ENCODE data around the gene STPG4. TPM values are rescaled to one million over a fixed set of nuclear protein-coding genes. Genes with fewer than 3 reads are reported as not detected.
"Not testable (repeated sequence)": the region's sequence is repeated elsewhere in the genome, so short reads cannot be mapped to it uniquely, and the experiment has no call there.

The STPG4 gene
- total RNA-seq, 1 donor from 2014 or later: not detected

DNA sequence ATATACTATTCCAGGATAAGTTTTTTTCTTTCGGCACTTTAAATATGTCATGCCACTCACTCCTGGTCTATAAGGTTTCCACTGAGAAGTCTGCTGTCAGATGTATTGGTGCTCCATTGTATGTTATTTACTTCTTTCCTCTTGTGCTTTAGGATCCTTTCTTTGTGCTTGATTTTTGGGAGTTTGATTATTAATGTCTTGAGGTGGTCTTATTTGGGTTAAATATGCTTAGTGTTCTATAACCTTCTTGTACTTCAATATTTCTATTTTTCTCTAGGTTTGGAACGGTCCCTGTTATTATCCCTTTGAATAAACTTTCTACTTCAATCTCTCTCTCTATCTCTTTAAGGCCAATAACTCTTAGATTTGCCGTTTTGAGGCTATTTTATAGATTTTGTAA is 28.3 kb downstream of the STPG4 start:
- no peak for DNase-seq

DNA sequence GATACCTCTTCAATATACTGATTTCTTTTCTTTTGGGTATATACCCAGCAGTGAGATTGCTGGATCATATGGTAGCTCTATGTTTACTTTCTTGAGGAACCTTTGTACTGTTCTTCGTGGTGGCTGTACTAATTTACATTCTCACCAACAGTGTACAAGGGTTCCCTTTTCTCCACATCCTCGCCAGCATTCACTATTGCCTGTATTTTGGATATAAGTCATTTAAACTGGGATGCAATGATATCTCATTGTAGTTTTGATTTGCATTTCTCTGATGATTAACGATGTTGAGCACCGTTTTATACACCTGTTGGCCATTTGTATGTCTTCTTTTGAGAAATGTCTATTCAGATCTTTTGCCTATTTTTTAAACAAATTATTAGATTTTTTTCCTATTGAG is 30.4 kb downstream of the STPG4 start:
- not testable (repeated sequence) for DNase-seq

DNA sequence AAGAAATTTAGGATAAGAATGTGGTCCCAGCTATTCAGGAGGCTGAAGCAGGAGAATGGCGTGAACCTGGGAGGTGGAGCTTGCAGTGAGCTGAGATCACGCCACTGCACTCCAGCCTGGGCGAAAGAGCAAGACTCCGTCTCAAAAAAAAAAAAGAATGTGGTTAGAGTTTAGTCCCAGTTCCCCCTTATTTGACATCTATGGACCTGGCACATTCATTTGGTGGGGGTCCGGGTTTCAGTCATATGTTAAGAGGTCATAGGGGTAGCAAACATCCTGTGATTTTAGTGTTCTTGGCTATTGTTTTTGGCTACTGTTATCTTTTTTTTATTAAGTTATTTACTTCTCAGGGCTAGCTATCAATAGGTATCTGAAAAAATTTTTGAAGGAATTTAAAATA is 34.7 kb downstream of the STPG4 start:
- not testable (repeated sequence) for DNase-seq

DNA sequence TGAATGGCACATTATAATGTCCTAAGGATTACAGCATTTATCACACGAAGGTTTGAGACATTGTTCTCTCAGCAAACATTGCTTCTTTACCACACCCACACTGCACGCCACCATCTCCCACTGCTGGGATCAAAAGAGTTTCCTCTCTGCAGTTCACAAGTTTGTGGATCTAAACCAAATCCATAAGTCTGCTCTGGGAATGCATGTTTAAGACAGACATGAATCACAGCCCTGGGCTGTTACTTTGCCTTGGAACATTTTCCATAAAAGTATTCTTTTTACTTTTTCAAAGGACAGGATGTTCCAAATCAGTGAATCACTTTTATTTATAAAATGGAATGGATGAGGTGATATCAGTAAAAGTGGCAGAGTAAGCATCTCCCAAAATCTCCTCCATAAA is 36.1 kb downstream of the STPG4 start:
- DNase-seq: peak; percentile 16

DNA sequence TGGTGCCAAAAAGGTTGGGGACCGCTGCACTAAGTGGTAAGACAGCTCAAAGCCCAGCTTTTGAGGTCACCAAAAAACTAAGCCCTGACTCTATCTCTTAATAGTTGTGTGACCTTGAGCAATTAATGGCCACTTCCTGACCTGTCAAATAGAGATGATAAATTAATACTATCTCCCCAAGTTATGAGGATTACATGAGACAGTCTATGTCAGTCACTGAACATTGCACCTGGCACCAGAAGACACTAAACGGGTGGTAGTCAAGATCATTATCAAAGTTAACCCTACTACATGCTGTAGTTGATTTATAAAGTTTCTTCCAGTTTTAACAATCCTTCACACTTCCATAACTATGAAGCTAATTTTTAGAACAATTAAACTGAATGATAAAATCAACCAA is 36.5 kb downstream of the STPG4 start:
- DNase-seq: no peak

DNA sequence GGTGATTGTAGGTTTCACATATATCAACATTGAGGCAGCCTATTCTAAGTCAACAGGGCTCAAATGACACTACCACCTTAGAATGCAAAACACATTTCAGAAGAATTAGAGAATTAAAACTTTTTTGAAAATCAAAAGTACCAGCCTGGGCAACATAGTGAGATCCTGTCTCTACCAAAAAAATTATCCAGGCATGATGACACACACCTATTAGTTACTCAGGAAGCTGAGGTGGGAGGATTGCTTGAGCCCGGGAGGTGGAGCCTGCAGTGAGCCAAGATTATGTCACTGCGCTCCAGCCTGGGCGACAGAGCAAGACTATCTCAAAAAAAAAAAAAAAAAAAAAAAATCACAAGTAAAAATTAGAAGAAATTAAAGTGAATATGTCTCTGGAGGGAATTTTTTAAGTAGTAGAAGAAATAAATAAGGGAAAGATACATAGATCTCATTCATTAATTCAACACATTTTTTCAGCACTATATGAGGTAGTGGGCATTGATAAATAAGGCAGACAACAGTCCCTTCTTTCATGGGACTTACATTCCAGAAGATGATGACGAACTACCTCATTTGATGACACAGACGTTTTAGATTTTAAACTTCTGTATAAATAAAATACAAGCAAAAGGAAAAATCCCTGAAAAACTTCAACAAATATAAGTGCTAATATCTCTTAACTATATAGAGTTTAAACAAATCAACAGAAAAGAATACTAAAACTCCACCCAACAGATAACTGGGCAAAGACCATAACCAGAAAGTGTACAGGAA is 42.3 kb downstream of the STPG4 start:
- no peak for DNase-seq

DNA sequence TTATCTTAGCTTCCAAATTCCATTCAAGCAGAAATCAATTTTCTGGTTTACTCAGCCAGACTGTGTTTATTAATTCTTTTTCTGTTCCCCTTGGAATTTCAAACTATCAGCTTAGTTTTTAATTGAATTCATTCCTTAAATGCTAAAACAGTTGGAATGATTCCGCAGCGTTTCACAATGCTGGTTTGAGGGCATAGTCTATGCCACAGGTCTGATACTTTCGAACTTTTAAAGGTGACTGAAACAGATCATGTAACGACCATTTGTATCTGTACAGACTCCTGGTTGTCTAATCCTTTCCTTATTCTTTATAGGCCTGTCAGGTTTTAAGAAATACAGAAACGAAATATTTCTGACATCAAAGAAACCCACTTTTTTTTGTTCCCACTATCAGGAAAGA is 45.4 kb downstream of the STPG4 start:
- DNase-seq: no peak

DNA sequence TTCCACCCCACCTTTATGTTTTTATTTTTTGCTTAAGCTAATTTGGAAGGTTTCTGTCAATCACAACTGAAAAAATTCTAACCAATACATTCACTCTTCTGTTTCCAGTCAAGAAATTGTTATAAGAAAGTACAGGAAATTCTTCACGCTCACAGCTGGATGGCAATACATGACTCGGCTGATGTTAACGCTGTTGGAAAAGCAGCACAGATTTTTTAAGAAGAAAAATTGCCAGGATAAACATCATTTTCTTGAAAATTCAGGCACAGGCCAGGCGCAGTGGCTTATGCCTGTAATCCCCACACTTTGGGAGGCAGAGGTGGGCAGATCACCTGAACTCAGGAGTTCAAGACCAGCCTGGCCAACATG is 46.1 kb downstream of the STPG4 start:
- DNase-seq: no peak

DNA sequence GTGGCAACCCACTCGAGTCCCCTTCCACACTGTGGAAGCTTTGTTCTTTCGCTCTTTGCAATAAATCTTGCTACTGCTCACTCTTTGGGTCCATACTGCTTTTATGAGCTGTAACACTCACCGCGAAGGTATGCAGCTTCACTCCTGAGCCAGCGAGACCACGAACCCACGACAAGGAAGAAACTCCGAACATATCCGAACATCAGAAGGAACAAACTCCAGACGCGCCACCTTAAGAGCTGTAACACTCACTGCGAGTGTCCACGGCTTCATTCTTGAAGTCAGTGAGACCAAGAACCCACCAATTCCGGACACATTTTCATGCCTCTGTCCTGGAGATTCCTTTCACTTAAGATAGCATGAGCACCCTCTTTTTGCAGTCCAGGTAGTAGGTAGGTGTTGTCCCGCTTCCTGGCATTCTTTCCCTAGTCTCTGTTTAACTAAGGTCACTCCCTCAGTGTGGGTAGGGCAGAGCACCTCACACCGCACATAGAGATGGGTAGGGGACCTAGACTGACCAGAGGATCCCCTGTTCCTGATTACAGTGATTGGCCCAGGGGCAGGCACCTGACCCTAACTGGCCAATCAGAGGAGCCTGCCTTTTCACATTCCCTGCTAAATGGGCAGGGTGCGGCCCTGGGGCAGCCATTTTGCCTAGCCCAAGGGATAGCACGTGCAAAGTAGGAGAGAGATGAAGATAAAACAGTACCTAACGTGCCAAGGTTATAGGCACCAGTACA is 46.7 kb downstream of the STPG4 start:
- not testable (repeated sequence) for DNase-seq

DNA sequence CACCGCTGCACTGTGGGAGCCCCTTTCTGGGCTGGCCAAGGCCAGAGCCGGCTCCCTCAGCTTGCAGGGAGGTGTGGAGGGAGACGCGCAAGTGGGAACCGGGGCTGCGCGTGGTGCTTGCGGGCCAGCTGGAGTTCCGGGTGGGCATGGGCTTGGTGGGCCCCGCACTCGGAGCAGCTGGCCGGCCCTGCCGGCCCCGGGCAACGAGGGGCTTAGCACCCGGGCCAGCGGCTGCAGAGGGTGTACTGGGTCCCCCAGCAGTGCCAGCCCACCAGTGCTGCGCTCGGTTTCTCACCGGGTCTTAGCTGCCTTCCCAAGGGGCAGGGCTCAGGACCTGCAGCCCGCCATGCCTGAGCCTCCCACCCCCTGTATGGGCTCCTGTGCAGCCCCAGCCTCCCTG is 47.9 kb downstream of the STPG4 start:
- DNase-seq: not testable (repeated sequence)

DNA sequence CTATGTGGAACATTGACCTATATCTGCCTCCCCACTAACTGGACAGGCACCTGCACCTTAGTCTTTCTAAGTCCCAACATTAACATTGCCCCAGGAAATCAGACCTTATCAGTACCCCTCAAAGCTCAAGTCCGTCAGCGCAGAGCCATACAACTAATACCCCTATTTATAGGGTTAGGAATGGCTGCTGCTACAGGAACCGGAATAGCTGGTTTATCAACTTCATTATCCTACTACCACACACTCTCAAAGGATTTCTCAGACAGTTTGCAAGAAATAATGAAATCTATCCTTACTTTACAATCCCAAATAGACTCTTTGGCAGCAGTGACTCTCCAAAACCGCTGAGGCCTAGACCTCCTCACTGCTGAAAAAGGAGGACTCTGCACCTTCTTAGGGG is 48.9 kb downstream of the STPG4 start:
- DNase-seq: not testable (repeated sequence)

DNA sequence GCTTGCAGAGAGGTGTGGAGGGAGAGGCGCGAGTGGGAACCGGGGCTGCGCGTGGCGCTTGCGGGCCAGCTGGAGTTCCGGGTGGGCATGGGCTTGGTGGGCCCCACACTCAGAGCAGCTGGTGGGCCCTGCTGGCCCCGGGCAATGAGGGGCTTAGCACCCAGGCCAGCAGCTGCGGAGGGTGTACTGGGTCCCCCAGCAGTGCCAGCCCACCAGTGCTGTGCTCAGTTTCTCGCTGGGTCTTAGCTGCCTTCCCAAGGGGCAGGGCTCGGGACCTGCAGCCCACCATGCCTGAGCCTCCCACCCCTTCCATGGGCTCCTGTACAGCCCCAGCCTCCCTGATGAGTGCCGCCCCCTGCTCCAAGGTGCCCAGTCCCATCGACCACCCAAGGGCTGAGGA is 55.4 kb downstream of the STPG4 start:
- DNase-seq: not testable (repeated sequence)

DNA sequence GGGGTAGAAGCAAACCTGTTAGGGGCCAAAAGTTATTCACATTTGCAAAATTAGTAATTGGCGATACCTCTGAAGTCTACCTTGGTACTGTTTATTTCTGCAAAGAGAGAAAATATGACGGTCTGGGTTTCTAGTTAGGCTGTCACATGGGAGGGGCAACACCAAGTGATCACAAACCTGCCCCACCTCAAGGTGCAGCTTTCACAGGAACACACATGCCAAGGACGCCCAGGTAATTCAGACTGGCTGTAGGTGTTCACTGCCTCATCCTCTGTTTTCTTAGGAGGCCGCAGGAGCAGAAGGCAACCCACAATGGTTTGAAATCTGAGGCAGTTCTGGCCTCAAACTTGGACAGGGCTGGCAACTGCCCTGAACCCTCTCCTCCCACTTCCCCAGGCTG is 56.2 kb downstream of the STPG4 start:
- DNase-seq: no peak

DNA sequence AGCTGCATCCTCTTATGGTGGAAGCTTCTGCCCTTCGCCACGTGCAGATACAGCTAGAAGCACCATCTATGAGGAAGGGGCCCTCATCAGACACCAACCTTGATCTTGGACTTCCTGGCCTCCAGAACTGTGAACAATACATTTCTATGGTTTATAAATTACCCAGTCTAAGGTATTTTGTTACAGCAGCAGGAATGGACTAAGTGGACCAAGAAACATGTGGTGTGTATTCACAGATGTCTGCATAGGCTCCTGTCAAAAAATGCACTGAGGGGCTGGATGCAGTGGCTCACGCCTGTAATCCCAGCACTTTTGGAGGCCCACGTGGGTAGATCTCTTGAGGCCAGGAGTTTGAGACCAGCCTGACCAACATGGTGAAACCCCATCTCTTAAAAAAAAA is 57.5 kb downstream of the STPG4 start:
- DNase-seq: no peak

DNA sequence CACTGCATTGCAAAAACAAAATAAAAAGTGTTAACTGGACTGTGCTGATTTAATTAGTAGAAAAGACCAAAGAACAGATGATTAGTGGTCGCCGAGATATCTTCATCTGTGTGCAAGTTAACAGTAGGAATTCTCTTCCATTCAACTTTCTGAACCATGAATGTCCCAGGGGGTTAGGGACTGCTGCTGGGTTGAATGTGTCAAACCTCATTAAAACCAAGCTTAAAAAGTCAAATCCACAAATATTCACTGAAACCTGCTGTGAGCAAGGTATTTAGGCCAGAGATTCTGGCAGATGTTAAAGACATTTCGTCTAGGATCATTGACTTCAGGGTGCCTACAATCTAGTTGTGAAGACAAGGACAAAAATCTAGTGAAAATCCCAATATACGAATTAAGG is 58.7 kb downstream of the STPG4 start:
- DNase-seq: no peak

DNA sequence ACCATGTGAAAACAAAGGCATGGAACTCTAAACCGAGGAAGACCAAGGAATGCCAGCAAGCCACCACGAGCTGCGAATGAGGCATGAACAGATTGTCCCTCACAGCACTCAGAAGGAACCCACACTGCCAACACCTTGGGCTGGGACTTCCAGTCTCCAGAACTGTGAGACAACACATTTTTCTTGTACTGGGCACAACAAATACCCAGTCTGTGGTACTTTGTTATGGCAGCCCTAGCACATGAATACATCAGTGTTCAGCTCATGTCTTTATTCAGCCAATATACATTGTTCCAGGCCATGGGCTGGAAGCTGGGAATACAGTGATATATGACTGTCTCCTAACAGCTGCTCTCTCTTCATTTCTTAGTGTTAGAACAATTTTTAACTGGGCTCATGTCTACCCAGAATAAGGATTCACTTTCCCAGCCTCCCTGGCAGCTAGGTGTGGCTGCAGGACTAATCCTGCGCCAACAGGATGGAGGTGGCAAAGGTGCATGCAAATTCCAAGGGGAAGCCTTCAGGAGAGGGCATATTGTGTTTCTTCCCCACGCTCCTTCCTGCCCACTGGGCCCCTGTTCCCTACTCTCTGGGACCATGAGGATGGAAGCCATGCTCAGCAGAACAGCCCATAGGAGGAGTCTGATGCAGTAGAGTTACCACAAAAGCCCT is 59.6 kb downstream of the STPG4 start:
- DNase-seq: no peak

DNA sequence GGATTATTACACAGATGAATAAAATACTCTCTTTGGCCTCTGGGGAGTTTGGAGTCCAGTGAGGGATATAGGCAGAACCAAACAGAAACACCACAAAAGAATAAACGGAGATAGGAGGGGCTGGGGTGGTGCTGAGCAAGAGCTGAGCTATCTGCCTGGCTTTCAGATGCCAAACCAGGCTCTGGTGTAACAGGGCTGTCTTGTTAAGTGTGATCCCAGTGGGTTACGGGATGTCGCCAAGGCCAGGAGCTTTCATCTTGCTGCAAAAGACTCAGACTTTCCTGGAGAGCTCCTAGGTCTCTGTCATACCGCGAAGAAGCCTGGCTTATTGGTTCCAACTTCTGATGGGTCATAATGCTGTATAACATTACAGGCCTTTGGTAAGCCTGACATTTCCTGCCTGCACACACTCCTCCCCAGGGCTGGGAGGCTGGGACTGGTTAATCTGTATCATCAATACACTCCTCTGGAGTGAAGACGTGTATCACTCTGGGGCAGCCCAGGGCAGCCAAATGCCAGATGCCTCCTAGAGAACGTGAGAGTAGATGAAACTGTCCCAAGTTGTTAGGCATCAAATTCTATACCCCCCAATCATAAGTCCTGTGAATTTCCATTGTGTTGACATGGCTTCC is 60.5 kb downstream of the STPG4 start:
- DNase-seq: no peak

DNA sequence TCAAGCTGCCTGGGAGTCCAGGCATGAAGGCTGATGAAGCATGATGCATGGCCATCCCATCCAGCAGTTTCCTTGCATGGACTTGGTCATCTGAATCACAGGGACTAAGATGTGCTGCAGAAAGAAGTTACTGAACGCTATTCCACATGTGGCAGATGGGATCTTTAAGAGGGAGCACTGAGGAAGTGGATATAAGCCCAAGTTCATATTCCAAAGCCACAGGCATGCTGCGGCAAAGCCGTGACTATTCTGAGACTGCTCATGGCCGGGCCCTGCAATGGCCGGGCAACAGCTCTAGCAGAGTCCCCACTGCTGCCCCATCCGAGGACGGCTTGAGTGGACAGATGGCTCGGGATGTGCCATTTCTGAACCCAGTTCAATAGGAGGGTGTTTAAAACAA is 61.5 kb downstream of the STPG4 start:
- DNase-seq: no peak

DNA sequence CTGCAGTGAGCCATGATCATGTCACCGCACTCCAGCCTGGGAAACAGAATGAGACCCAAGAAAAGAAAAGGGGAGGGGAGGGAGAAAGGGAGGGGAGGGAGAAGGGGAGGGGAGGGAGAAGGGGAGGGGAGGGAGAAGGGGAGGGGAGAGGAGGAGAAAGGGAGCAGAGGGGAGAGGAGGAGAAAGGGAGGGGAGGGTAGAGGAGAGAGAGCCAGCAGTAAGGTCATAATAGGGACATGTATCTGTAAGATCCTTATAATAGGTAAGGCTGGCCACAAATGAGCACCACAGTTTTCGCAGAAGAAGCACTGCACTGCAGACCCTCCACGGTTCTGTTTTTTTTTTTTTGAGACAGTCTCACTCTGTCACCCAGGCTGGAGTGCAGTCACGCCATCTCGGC is 62.6 kb downstream of the STPG4 start:
- DNase-seq: no peak

DNA sequence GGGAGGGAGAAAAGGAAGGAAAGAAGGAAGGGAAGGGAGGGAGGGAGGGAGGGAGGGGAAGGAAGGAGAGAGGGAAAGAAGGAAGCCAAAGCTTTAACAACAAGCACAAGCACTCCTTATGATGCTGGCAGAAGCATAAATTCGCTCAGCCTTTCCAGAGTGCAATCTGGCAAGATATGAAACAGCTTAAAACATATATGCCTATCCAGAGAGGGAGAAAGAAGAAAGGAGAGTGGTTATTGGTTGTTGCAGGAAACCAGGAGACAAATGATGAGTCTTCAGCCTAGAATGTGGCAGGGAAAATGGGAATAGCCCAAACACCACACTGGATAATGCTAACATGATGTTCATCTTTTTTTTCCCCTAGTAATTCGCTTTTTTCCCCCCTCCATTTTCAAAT is 64.0 kb downstream of the STPG4 start:
- DNase-seq: no peak

DNA sequence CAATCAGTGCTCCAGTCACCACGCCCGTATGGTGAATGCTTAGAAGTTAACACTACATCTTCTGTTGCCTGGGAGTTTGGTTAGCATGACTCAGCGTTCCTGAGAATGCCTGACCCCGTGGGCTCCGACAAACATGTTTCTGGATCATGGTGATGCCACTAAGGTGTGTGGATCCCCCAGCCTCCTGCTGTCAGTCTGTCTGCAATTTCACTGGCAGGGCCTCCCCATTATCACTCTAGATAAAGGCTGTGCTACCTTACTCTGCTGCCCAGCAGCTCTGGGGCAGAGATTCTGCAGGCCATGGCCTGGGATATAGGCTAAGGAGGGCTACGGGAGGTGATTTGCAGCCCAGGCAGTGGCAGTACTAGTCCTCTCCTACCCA is 66.0 kb downstream of the STPG4 start:
- no peak for DNase-seq

DNA sequence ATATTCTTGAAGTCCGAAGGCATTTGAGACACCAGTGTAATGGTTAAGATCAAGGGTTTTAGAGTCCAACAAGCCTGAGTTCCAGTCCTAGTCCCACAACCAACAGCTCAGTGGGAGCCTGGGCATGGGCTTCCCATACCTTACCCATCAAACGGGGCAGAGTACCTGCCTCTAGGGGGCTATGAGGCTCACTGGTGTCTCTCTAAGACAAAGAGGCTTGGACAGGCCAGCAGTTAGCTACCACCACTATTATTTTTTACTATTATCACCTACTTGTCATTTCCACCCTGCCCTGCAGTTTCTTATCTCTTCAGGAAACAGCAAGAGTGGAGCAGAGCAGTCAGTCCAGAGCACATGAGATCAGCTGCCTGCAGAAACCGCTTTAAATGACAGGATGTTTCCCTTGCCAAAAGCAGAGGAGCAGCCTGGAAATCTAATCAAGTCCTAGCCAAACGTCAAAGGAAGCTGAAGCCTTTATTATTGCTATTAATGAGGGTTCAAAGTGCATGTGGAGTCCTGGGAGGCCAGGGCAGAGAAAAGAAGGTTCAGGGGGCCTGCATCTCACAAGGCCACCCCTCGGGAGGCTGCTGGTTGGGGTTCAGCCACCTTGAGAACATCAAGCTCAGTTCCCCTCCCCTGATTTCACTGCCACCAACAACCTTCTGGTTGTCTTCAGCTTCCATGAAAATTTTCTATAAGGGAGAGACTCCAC is 66.6 kb downstream of the STPG4 start:
- DNase-seq: peak; percentile 49

Data from skin of body (tissue), 2 donors.